Trophoblast cell (in vitro differentiated cells and primary cell): ENCODE results near the gene GSG1L.

Experiments used
- DNase-seq, 2 donors: peaks; one replicate each; pipeline ENCODE4 v3.0.0-alpha.2; 2016
- H2AFZ ChIP-seq: 2 replicates; pipeline ENCODE4 v1.6.1; 2013; ENCODE audit warnings: low read length, moderate library complexity, mild to moderate bottlenecking; ENCODE audit not compliant: insufficient read depth, poor library complexity
- H2AK5ac ChIP-seq: 2 replicates; pipeline ENCODE4 v1.6.1; 2013; ENCODE audit warnings: mild to moderate bottlenecking, low read length
- H2BK120ac ChIP-seq: 2 replicates; pipeline ENCODE4 v1.6.1; 2013; ENCODE audit warnings: low read length, mild to moderate bottlenecking, moderate library complexity; ENCODE audit not compliant: insufficient read depth, poor library complexity
- H2BK12ac ChIP-seq: 2 replicates; pipeline ENCODE4 v1.6.1; 2013; ENCODE audit warnings: mild to moderate bottlenecking, low read length, moderate library complexity
- H2BK5ac ChIP-seq: 2 replicates; pipeline ENCODE4 v1.6.1; 2013; ENCODE audit warnings: low read length, low read depth, moderate library complexity, mild to moderate bottlenecking; ENCODE audit not compliant: poor library complexity
- H3K14ac ChIP-seq: 2 replicates; pipeline ENCODE4 v1.6.1; 2013; ENCODE audit warnings: mild to moderate bottlenecking, low read length
- H3K18ac ChIP-seq: 2 replicates; pipeline ENCODE4 v1.6.1; 2013; ENCODE audit warnings: mild to moderate bottlenecking, low read length
- H3K23ac ChIP-seq: 2 replicates; pipeline ENCODE4 v1.6.1; 2013; ENCODE audit warnings: low read length
- H3K27ac ChIP-seq: 2 replicates; pipeline ENCODE4 v1.5.1; 2013; ENCODE audit warnings: low read depth, mild to moderate bottlenecking, inconsistent platforms, low read length, moderate library complexity
- H3K27me3 ChIP-seq: 2 replicates; pipeline ENCODE4 v1.6.1; 2013; ENCODE audit warnings: inconsistent platforms, mild to moderate bottlenecking, low read length, moderate library complexity; ENCODE audit not compliant: insufficient read depth
- H3K36me3 ChIP-seq, 2 experiments: 1 replicate in 1 of 2; 2 replicates in 1 of 2; pipeline ENCODE4 v1.6.1; 2013; ENCODE audit warnings: low read length in 2 of 2, mild to moderate bottlenecking in 2 of 2, moderate library complexity in 1 of 2; ENCODE audit not compliant: insufficient read depth in 2 of 2, control insufficient read depth in 1 of 2
- H3K4ac ChIP-seq: 2 replicates; pipeline ENCODE4 v1.6.1; 2013; ENCODE audit warnings: low read depth, mild to moderate bottlenecking, low read length, moderate library complexity
- H3K4me1 ChIP-seq, 2 experiments: 1 replicate in 1 of 2; 2 replicates in 1 of 2; pipeline ENCODE4 v1.6.1; 2013; ENCODE audit warnings: low read length in 2 of 2, mild to moderate bottlenecking in 2 of 2, moderate library complexity in 1 of 2; ENCODE audit not compliant: insufficient read depth in 2 of 2, control insufficient read depth in 1 of 2
- H3K4me2 ChIP-seq: 2 replicates; pipeline ENCODE4 v1.6.1; 2013; ENCODE audit warnings: inconsistent platforms, mild to moderate bottlenecking, low read length, moderate library complexity
- H3K4me3 ChIP-seq: 2 replicates; pipeline ENCODE4 v1.5.1; 2013; ENCODE audit warnings: mild to moderate bottlenecking, low read depth, low read length, inconsistent platforms
- H3K79me1 ChIP-seq: one replicate; pipeline ENCODE4 v1.6.1; 2013; ENCODE audit warnings: low read length
- H3K79me2 ChIP-seq: 2 replicates; pipeline ENCODE4 v1.6.1; 2013; ENCODE audit warnings: low read length, mild to moderate bottlenecking; ENCODE audit not compliant: control insufficient read depth, insufficient read depth, poor library complexity
- H3K9ac ChIP-seq: 2 replicates; pipeline ENCODE4 v1.6.1; 2013; ENCODE audit warnings: mild to moderate bottlenecking, low read length
- H3K9me3 ChIP-seq: 2 replicates; pipeline ENCODE4 v1.6.1; 2013; ENCODE audit warnings: low read depth, mild to moderate bottlenecking, control low read depth, inconsistent platforms, low read length; ENCODE audit not compliant: insufficient read depth
- H4K12ac ChIP-seq: 2 replicates; pipeline ENCODE4 v1.6.1; 2013; ENCODE audit warnings: low read depth, mild to moderate bottlenecking, low read length, moderate library complexity
- H4K8ac ChIP-seq: 2 replicates; pipeline ENCODE4 v1.6.1; 2013; ENCODE audit warnings: low read depth, mild to moderate bottlenecking, low read length, moderate library complexity
- H4K91ac ChIP-seq: one replicate; pipeline ENCODE4 v1.6.1; 2013; ENCODE audit warnings: low read depth, mild to moderate bottlenecking, low read length, moderate library complexity
- WGBS: extraction: QIAGEN DNeasy Blood & Tissue Kit; methylation state at CpG from one replicate; pipeline ENCODE4 v1.1.7; 2013; ENCODE audit warnings: missing lambda C conversion rate; ENCODE audit not compliant: insufficient read length, insufficient coverage; ENCODE audit errors: extremely low coverage; 5-methylcytosine and 5-hydroxymethylcytosine counted together

The GSG1L gene

DNA sequence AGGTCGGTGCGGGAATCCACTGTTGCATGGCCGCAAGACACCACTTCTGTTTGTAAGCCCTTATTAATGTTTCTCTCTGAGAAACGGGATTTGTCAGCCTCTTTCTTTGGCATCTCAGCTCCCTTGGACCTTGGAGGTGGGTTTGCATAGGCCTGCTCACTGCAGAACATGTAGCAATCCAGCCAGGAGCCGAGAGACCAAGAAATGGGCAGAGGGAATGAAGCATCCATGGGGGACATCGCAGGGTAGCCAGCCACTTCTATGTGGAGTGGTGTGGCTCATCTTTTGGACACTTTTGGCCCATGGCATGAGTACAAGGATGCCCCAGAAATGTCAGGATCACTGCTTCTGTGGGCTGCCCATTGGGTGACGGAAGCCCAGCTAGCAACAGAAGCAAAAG lies 79.4 kb downstream of the GSG1L start:
- H2BK120ac ChIP-seq: no peak overlapping the region
- no peak overlapping the region for H3K23ac ChIP-seq
- H3K9ac ChIP-seq: no peak overlapping the region
- H4K91ac ChIP-seq: no peak overlapping the region
- H4K8ac ChIP-seq: no peak overlapping the region
- no peaks in the 10 kb centered on the region for H3K79me2 ChIP-seq
- no peak overlapping the region for H3K14ac ChIP-seq
- H2BK12ac ChIP-seq: no peak overlapping the region
- H3K4me1 ChIP-seq: no peaks in the 10 kb centered on the region
- H2AK5ac ChIP-seq: no peak overlapping the region
- no peaks in the 10 kb centered on the region for H3K9me3 ChIP-seq
- DNase-seq: no peak
- no peak overlapping the region for H2AFZ ChIP-seq
- no peak overlapping the region for H3K4me3 ChIP-seq
- H3K18ac ChIP-seq: no peak overlapping the region
- no peaks in the 10 kb centered on the region for H3K27me3 ChIP-seq
- no CpG with 5 or more reads among the region's 7 CpGs for WGBS
- H3K36me3 ChIP-seq: no peaks in the 10 kb centered on the region
- H3K4me2 ChIP-seq: no peak overlapping the region
- no peak overlapping the region for H4K12ac ChIP-seq
- no peak overlapping the region for H3K4ac ChIP-seq
- H2BK5ac ChIP-seq: no peak overlapping the region
- H3K79me1 ChIP-seq: no peaks in the 10 kb centered on the region
- no peak overlapping the region for H3K27ac ChIP-seq

- no peak overlapping the region for H3K4me3 ChIP-seq
- no peak overlapping the region for H3K27ac ChIP-seq
- no peak overlapping the region for H4K12ac ChIP-seq
- H3K14ac ChIP-seq: no peak overlapping the region
- H3K4ac ChIP-seq: no peak overlapping the region
- no peak overlapping the region for H3K4me2 ChIP-seq
- H2AK5ac ChIP-seq: no peak overlapping the region
- H3K18ac ChIP-seq: no peak overlapping the region
- H2AFZ ChIP-seq: no peak overlapping the region
- DNase-seq: no peak
- H3K9me3 ChIP-seq: no peaks in the 10 kb centered on the region
- H2BK12ac ChIP-seq: no peak overlapping the region
- no peak overlapping the region for H3K9ac ChIP-seq
- no peaks in the 10 kb centered on the region for H3K27me3 ChIP-seq
- no peak overlapping the region for H4K8ac ChIP-seq
- H2BK5ac ChIP-seq: no peak overlapping the region
- H3K36me3 ChIP-seq: no peaks in the 10 kb centered on the region
- H3K4me1 ChIP-seq: no peaks in the 10 kb centered on the region
- H3K79me1 ChIP-seq: no peaks in the 10 kb centered on the region
- H3K23ac ChIP-seq: no peak overlapping the region
- no CpG with 5 or more reads among the region's 2 CpGs for WGBS
- no peak overlapping the region for H4K91ac ChIP-seq
- no peaks in the 10 kb centered on the region for H3K79me2 ChIP-seq
- H2BK120ac ChIP-seq: no peak overlapping the region
These were observed 80.3 kb downstream of the GSG1L start for GRCh38 chr16:27983244-27983643.

- H3K27me3 ChIP-seq: no peaks in the 10 kb centered on the region
- no peak for DNase-seq
- H2BK120ac ChIP-seq: no peak overlapping the region
- no peaks in the 10 kb centered on the region for H3K79me2 ChIP-seq
- H3K4me2 ChIP-seq: no peak overlapping the region
- no peak overlapping the region for H2BK5ac ChIP-seq
- no peaks in the 10 kb centered on the region for H3K79me1 ChIP-seq
- no peak overlapping the region for H2BK12ac ChIP-seq
- H3K18ac ChIP-seq: no peak overlapping the region
- H3K36me3 ChIP-seq: no peaks in the 10 kb centered on the region
- no peak overlapping the region for H4K8ac ChIP-seq
- H3K9ac ChIP-seq: no peak overlapping the region
- no peak overlapping the region for H3K23ac ChIP-seq
- H2AFZ ChIP-seq: no peak overlapping the region
- H3K4me3 ChIP-seq: no peak overlapping the region
- H3K9me3 ChIP-seq: no peaks in the 10 kb centered on the region
- H4K12ac ChIP-seq: no peak overlapping the region
- no peak overlapping the region for H3K4ac ChIP-seq
- no peak overlapping the region for H3K14ac ChIP-seq
- no peak overlapping the region for H3K27ac ChIP-seq
- H3K4me1 ChIP-seq: no peaks in the 10 kb centered on the region
- no peak overlapping the region for H2AK5ac ChIP-seq
- WGBS: no CpG with 5 or more reads among the region's 5 CpGs
- H4K91ac ChIP-seq: no peak overlapping the region
These were observed 81.3 kb downstream of the GSG1L start for GRCh38 chr16:27982184-27982583.

- no CpG with 5 or more reads among the region's 9 CpGs for WGBS
These were observed 82.4 kb downstream of the GSG1L start for GRCh38 chr16:27980919-27981700.

More at GRCh38 chr16:27980919-27981700, 82.4 kb downstream of the GSG1L start:
- Histone ChIP-seq H2BK12ac (no peak overlapping the region), H3K9me3 (no peaks in the 10 kb centered on the region), H3K23ac (no peak overlapping the region), H3K36me3 (no peaks in the 10 kb centered on the region), H3K27me3 (no peaks in the 10 kb centered on the region), H3K9ac (no peak overlapping the region), H3K79me1 (no peaks in the 10 kb centered on the region), H3K27ac (no peak overlapping the region), H2AFZ (no peak overlapping the region), H3K14ac (no peak overlapping the region), H3K79me2 (no peaks in the 10 kb centered on the region), H2AK5ac (no peak overlapping the region), H4K12ac (no peak overlapping the region), H4K91ac (no peak overlapping the region), H3K4ac (no peak overlapping the region), H3K4me2 (no peak overlapping the region), H3K18ac (no peak overlapping the region), H2BK120ac (no peak overlapping the region), H3K4me1 (no peaks in the 10 kb centered on the region), H2BK5ac (no peak overlapping the region), H4K8ac (no peak overlapping the region), H3K4me3 (no peak overlapping the region)
- no peak for DNase-seq
